ENCODE results near the gene SPAG16. TPM values are rescaled to one million over a fixed set of nuclear protein-coding genes. Genes with fewer than 3 reads are reported as not detected.

The SPAG16 gene
- total RNA-seq, 1 experiment from 2014 or later = 16.0 TPM

- TF ChIP-seq ARID4B (CRISPR knock-in tag; IDR thresholded peaks at IDR 0.05; ENCODE audit: borderline replicate concordance) = peak; percentile 74; the same call in 1 of the 2 replicates
- TF ChIP-seq GRHL2 (CRISPR knock-in tag; IDR thresholded peaks at IDR 0.05; ENCODE audit: insufficient replicate concordance, severe bottlenecking) = no peak
- TF ChIP-seq E2F5 (CRISPR knock-in tag; IDR thresholded peaks at IDR 0.05) = peak; percentile 66; the same call in 1 of the 2 replicates
- no peak for TF ChIP-seq NR2C2 (CRISPR knock-in tag; IDR thresholded peaks at IDR 0.05)
- TF ChIP-seq ZNF263 (CRISPR knock-in tag; IDR thresholded peaks at IDR 0.05; ENCODE audit: low read depth) = no peak
- 0 out of 2 replicates have a peak, but pooled peaks have one; percentile 51 for TF ChIP-seq ZNF281 (CRISPR knock-in tag; IDR thresholded peaks at IDR 0.05)
- TF ChIP-seq USF1 (CRISPR knock-in tag; IDR thresholded peaks at IDR 0.05) = no peak
Measured at GRCh38 chr2:213284105-213285090, at the start of gene SPAG16 (continued).

- ChIA-PET CTCF (no interaction called here), POLR2A (no interaction called here)
- Mint-ChIP-seq H3K9me3 (no peaks in the 10 kb centered on the region), H3K27me3 (ENCODE audit: low read depth) (no peaks in the 10 kb centered on the region; the same call in 1 of the 2 replicates), H3K4me3 (no peak overlapping the region), H3K36me3 (no peaks in the 10 kb centered on the region), H3K27ac (peak overlapping the region; percentile 85), H3K4me1 (peaks cover 50% of the 10 kb centered on the region)
- no peak for TF ChIP-seq HMGXB4 (CRISPR knock-in tag; IDR thresholded peaks at IDR 0.05)
- TF ChIP-seq USF1 (CRISPR knock-in tag; IDR thresholded peaks at IDR 0.05) = no peak
- DNase-seq (ENCODE audit: low spot score) (no peak), ATAC-seq (peak; percentile 93)
Measured at GRCh38 chr2:213234641-213235040, 49.6 kb upstream of the SPAG16 start.
